Loucy (cell line): ENCODE measurements around the gene NECTIN1.
A peak's percentile ranks its signal among the peaks of the same experiment; 100 is the strongest.

Experiments used
- H2AFZ ChIP-seq: fragments of 200-600 bp; sonication (generic); 2 replicates; pipeline ENCODE4 v1.6.0; 2016; ENCODE audit warnings: antibody characterized with exemption, mild to moderate bottlenecking, low read length, moderate library complexity
- H3F3A ChIP-seq: fragments of 200-600 bp; 2 replicates; pipeline ENCODE4 v1.6.0; 2016; ENCODE audit warnings: antibody characterized with exemption, low read depth, mild to moderate bottlenecking
- H3K27me3 ChIP-seq: fragments of 200-600 bp; sonication (generic); 2 replicates; pipeline ENCODE4 v1.6.1; 2014; ENCODE audit warnings: low read length, mild to moderate bottlenecking; ENCODE audit not compliant: insufficient read depth, poor library complexity, severe bottlenecking
- H3K36me3 ChIP-seq: fragments of 200-600 bp; sonication (generic); 2 replicates; pipeline ENCODE4 v1.6.1; 2016; ENCODE audit warnings: low read length; ENCODE audit not compliant: insufficient read depth
- H3K4me1 ChIP-seq: fragments of 200-600 bp; sonication (generic); 2 replicates; pipeline ENCODE4 v1.5.1; 2014; ENCODE audit warnings: low read length, mild to moderate bottlenecking; ENCODE audit not compliant: insufficient read depth, poor library complexity, severe bottlenecking
- H3K4me2 ChIP-seq: fragments of 200-600 bp; sonication (generic); 2 replicates; pipeline ENCODE4 v1.6.0; 2014; ENCODE audit warnings: antibody characterized with exemption, low read length, low read depth, mild to moderate bottlenecking; ENCODE audit not compliant: poor library complexity, severe bottlenecking
- H3K4me3 ChIP-seq: fragments of 200-600 bp; sonication (generic); 2 replicates; pipeline ENCODE4 v1.5.1; 2014; ENCODE audit warnings: low read length, mild to moderate bottlenecking, mixed read lengths; ENCODE audit not compliant: poor library complexity, severe bottlenecking
- H3K79me2 ChIP-seq: fragments of 200-600 bp; sonication (generic); 2 replicates; pipeline ENCODE4 v1.6.1; 2014; ENCODE audit warnings: low read length; ENCODE audit not compliant: insufficient read depth
- H3K9ac ChIP-seq: fragments of 200-600 bp; sonication (generic); 2 replicates; pipeline ENCODE4 v1.6.0; 2014; ENCODE audit warnings: mild to moderate bottlenecking, low read depth, low read length, moderate library complexity; ENCODE audit not compliant: poor library complexity, severe bottlenecking
- H3K9me2 ChIP-seq: fragments of 200-600 bp; sonication (generic); replicated peaks from 2 replicates; pipeline ENCODE4 v1.6.1; 2016; ENCODE audit warnings: low read depth, low read length, mixed read lengths
- H3K9me3 ChIP-seq: fragments of 200-600 bp; sonication (generic); 2 replicates; pipeline ENCODE4 v1.6.1; 2014; ENCODE audit warnings: mild to moderate bottlenecking, antibody characterized with exemption, low read length, low read depth; ENCODE audit not compliant: insufficient read depth
- H4K20me1 ChIP-seq: fragments of 200-600 bp; sonication (generic); 2 replicates; pipeline ENCODE4 v1.6.0; 2014; ENCODE audit warnings: antibody characterized with exemption, low read length, mild to moderate bottlenecking; ENCODE audit not compliant: insufficient read depth, poor library complexity, severe bottlenecking
- CTCF ChIP-seq: fragments of 200-600 bp; sonication (generic); conservative IDR thresholded peaks from 2 replicates; pipeline ENCODE4 v1.5.1; 2014; ENCODE audit warnings: mild to moderate bottlenecking, antibody characterized with exemption, low read length
- EZH2phosphoT487 ChIP-seq: fragments of 200-600 bp; IDR thresholded peaks from 2 replicates; pipeline ENCODE4 v1.6.1; 2018; ENCODE audit warnings: antibody characterized with exemption, mild to moderate bottlenecking, moderate library complexity, borderline replicate concordance

NECTIN1 gene

GRCh38 chr11:119728651-119729580, at the start of gene NECTIN1:
TSS of gene NECTIN1 (minus strand) at chr11:119729200. CDS start at chr11:119728553, 647 bp downstream.
- Histone ChIP-seq H3K4me3 (peak within 1 kb of the TSS; percentile 96), H3K4me1 (peaks cover 34% of the 10 kb centered on the region), H3F3A (no peaks in the 10 kb centered on the region), H3K9ac (peak within 1 kb of the TSS; percentile 90), H4K20me1 (peaks cover 45% of the 10 kb centered on the region), H3K27me3 (peaks cover 4% of the 10 kb centered on the region), H3K4me2 (peak within 1 kb of the TSS; percentile 97), H3K36me3 (no peaks in the 10 kb centered on the region), H3K9me3 (no peaks in the 10 kb centered on the region), H3K79me2 (peaks cover 46% of the 10 kb centered on the region), H3K9me2 (no peaks in the 10 kb centered on the region), H2AFZ (peak within 1 kb of the TSS; percentile 44; the same call in 1 of the 2 replicates)
- TF ChIP-seq EZH2phosphoT487 (no peak), CTCF (peak; percentile 83)

- H3K9ac ChIP-seq, result no peak overlapping the region
- no peaks in the 10 kb centered on the region for H3K79me2 ChIP-seq
- H4K20me1 ChIP-seq, result no peaks in the 10 kb centered on the region
- H3F3A ChIP-seq, result no peaks in the 10 kb centered on the region
- no peak overlapping the region for H3K4me3 ChIP-seq
- H3K4me1 ChIP-seq, result no peaks in the 10 kb centered on the region
- no peaks in the 10 kb centered on the region for H3K9me2 ChIP-seq
- H3K36me3 ChIP-seq, result no peaks in the 10 kb centered on the region
- TF ChIP-seq CTCF, result no peak
- no peak for TF ChIP-seq EZH2phosphoT487
- H3K9me3 ChIP-seq, result peaks cover 3% of the 10 kb centered on the region; the same call in 1 of the 2 replicates
- H3K4me2 ChIP-seq, result no peak overlapping the region
- H2AFZ ChIP-seq, result no peak overlapping the region
- H3K27me3 ChIP-seq, result no peaks in the 10 kb centered on the region
These were observed 49.6 kb upstream of the NECTIN1 start for GRCh38 chr11:119778391-119779194.

- no peaks in the 10 kb centered on the region for H3F3A ChIP-seq
- peaks cover 3% of the 10 kb centered on the region; the same call in 1 of the 2 replicates for H3K9me3 ChIP-seq
- no peaks in the 10 kb centered on the region for H4K20me1 ChIP-seq
- H2AFZ ChIP-seq, result no peak overlapping the region
- TF ChIP-seq EZH2phosphoT487 (no peak), CTCF (no peak)
- H3K36me3 ChIP-seq, result no peaks in the 10 kb centered on the region
- no peak overlapping the region for H3K4me2 ChIP-seq
- no peaks in the 10 kb centered on the region for H3K4me1 ChIP-seq
- H3K79me2 ChIP-seq, result no peaks in the 10 kb centered on the region
- H3K9me2 ChIP-seq, result no peaks in the 10 kb centered on the region
- no peak overlapping the region for H3K4me3 ChIP-seq
- H3K27me3 ChIP-seq, result no peaks in the 10 kb centered on the region
- no peak overlapping the region for H3K9ac ChIP-seq
These were observed 48.9 kb upstream of the NECTIN1 start for GRCh38 chr11:119777940-119778339.
